Keratinocyte (primary cell): ENCODE data around the gene CUL2. TPM values are rescaled to one million over a fixed set of nuclear protein-coding genes. Genes with fewer than 3 reads are reported as not detected.

Experiments
- DNase-seq: peaks from one replicate; pipeline ENCODE4 v3.0.0-alpha.2; 2011; ENCODE audit warnings: low read depth, missing footprints, low spot score
- FAIRE-seq: peaks from 2 replicates; lab custom pipeline; 2011; peaks lifted over from hg19 to GRCh38; lab: Jason Lieb, UNC
- H2AFZ ChIP-seq: 2 replicates; pipeline ENCODE4 v1.6.0; 2012; ENCODE audit warnings: low read length, control low read depth, inconsistent platforms; ENCODE audit not compliant: control insufficient read depth
- H3K27ac ChIP-seq: 2 replicates; pipeline ENCODE4 v1.5.1; 2011; ENCODE audit warnings: low read length; ENCODE audit not compliant: control insufficient read depth, insufficient read depth
- H3K27me3 ChIP-seq: 3 replicates; pipeline ENCODE4 v1.6.0; 2011; ENCODE audit warnings: low read length; ENCODE audit not compliant: control insufficient read depth, insufficient read depth; ENCODE audit errors: extremely low read depth
- H3K36me3 ChIP-seq, 2 experiments: 2 replicates in 1 of 2; 3 replicates in 1 of 2; pipeline ENCODE4 v1.5.1; 2011; ENCODE audit warnings: low read length in 2 of 2, mild to moderate bottlenecking in 1 of 2; ENCODE audit not compliant: control insufficient read depth in 2 of 2, insufficient read depth in 2 of 2; ENCODE audit errors: extremely low read depth in 1 of 2
- H3K4me1 ChIP-seq: 3 replicates; pipeline ENCODE4 v1.5.1; 2011; ENCODE audit warnings: low read length; ENCODE audit not compliant: control insufficient read depth, insufficient read depth; ENCODE audit errors: extremely low read depth
- H3K4me2 ChIP-seq: 3 replicates; pipeline ENCODE4 v1.6.0; 2011; ENCODE audit warnings: low read depth, low read length; ENCODE audit not compliant: control insufficient read depth, insufficient read depth; ENCODE audit errors: extremely low read depth
- H3K4me3 ChIP-seq, 3 experiments: fragments of 200-600 bp in 1 of 3; sonication (generic) in 1 of 3; 2 replicates in 2 of 3; 3 replicates in 1 of 3; pipeline ENCODE4 v1.5.1; 2011 to 2016; ENCODE audit warnings: low read length in 3 of 3, mild to moderate bottlenecking in 3 of 3, control low read depth in 2 of 3, inconsistent platforms in 1 of 3, low read depth in 1 of 3, mixed read lengths in 1 of 3, mixed run types in 1 of 3, moderate library complexity in 1 of 3; ENCODE audit not compliant: control insufficient read depth in 2 of 3, insufficient read depth in 2 of 3; ENCODE audit errors: extremely low read depth in 1 of 3
- H3K79me2 ChIP-seq: 2 replicates; pipeline ENCODE4 v1.6.0; 2012; ENCODE audit warnings: low read length; ENCODE audit not compliant: control insufficient read depth, insufficient read depth
- H3K9ac ChIP-seq: 3 replicates; pipeline ENCODE4 v1.6.0; 2011; ENCODE audit warnings: low read length; ENCODE audit not compliant: control insufficient read depth, insufficient read depth; ENCODE audit errors: extremely low read depth
- H3K9me1 ChIP-seq: 3 replicates; pipeline ENCODE4 v1.6.0; 2011; ENCODE audit warnings: low read length; ENCODE audit not compliant: control insufficient read depth, insufficient read depth; ENCODE audit errors: extremely low read depth
- H3K9me3 ChIP-seq: 2 replicates; pipeline ENCODE4 v1.5.1; 2012; ENCODE audit warnings: low read depth, low read length; ENCODE audit not compliant: control insufficient read depth
- H4K20me1 ChIP-seq: 3 replicates; pipeline ENCODE4 v1.6.0; 2011; ENCODE audit warnings: low read length; ENCODE audit not compliant: control insufficient read depth, insufficient read depth; ENCODE audit errors: extremely low read depth
- EZH2 ChIP-seq: IDR thresholded peaks from one replicate; pipeline ENCODE4 v1.6.1; 2012; ENCODE audit warnings: inconsistent platforms, mild to moderate bottlenecking, low read length, moderate library complexity
- dilution Hi-C: fragments of 300-500 bp; cut with MboI; formaldehyde crosslinking; loops from one replicate; pipeline ENCODE4 v1.7.0; 2020; ENCODE audit warnings: low sequenced_read_pairs; ENCODE audit not compliant: extremely low pct_ligation_motif_present
- polyA plus RNA-seq, 5 experiments: library from polyadenylated mRNA; depleted of rRNA in 3 of 5; stranded (reverse) in 3 of 5; stranded (forward) in 1 of 5; unstranded in 1 of 5; fragments of >200 nt; gene quantifications; 1 replicate in 1 of 5; 2 replicates in 3 of 5; 3 replicates in 1 of 5; pipeline versions ENCODE4 v1.2.1 to v1.2.3, GENCODE V29; 2011 to 2012; ENCODE audit warnings: missing spikeins in 2 of 5, low read depth in 1 of 5, low replicate concordance in 1 of 5
- TF ChIP-seq, protein P1 (sequence below), 3 experiments: IDR thresholded peaks in 1 of 3; conservative IDR thresholded peaks in 1 of 3; optimal IDR thresholded peaks in 1 of 3; 2 replicates in 2 of 3; 3 replicates in 1 of 3; pipeline versions ENCODE3 to v1.5.1; 2011; ENCODE audit warnings: low read length in 3 of 3, mild to moderate bottlenecking in 3 of 3, moderate library complexity in 2 of 3, control low read depth in 1 of 3, inconsistent platforms in 1 of 3; ENCODE audit not compliant: insufficient read depth in 2 of 3; ENCODE audit errors: extremely low read depth in 1 of 3

The CUL2 gene
- polyA plus RNA-seq, 1 donor (not counting 4 experiments of a cell fraction or from before 2014, with no cell fraction given): 39.7 TPM

DNA sequence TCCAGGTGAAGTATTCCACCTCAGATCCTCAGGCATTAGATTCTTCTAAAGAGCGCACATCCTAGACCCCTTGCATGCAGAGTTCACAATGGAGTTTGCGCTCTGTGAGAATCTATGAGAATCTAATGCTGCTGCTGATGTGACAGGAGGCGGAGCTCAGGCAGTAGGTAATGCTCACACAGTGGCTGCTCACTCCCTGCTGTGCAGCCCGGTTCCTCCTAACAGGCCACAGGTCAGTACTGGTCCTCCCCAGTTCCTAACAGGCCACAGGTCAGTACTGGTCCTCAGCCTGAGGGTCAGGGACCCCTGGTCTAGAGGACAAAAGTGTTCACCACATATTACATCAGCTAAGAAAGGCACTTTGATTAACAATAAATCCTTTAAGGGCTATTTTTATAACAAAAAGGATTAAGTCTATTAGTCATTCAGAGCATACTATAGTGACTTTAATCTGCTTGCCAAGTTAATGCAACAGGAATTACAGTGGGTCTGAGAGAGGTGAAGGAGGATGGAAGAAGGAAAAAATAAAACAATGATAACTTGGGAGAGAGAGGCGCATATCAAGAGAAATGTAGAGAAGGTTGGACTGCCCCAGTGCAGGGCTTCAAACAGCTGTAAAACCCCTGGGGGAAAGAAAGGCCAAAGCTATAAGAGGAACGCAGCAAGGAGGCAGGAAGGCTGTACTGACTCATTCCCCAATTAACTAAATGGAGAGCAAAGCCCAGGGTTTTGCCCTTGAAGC, 49.2 kb downstream of the CUL2 start:
- Histone ChIP-seq H3K4me3 (no peak overlapping the region), H3K27ac (no peak overlapping the region), H3K36me3 (peaks cover 8 to 9% of the 10 kb centered on the region in 2 experiments), H3K9ac (no peak overlapping the region), H3K9me1 (no peaks in the 10 kb centered on the region), H3K27me3 (no peaks in the 10 kb centered on the region), H4K20me1 (no peaks in the 10 kb centered on the region), H2AFZ (no peak overlapping the region), H3K4me1 (peaks cover 15% of the 10 kb centered on the region), H3K9me3 (no peaks in the 10 kb centered on the region), H3K4me2 (no peak overlapping the region), H3K79me2 (no peaks in the 10 kb centered on the region)
- FAIRE-seq (peak; percentile 67), DNase-seq (no peak)
- TF ChIP-seq EZH2: no peak
- TF ChIP-seq, protein P1, sequence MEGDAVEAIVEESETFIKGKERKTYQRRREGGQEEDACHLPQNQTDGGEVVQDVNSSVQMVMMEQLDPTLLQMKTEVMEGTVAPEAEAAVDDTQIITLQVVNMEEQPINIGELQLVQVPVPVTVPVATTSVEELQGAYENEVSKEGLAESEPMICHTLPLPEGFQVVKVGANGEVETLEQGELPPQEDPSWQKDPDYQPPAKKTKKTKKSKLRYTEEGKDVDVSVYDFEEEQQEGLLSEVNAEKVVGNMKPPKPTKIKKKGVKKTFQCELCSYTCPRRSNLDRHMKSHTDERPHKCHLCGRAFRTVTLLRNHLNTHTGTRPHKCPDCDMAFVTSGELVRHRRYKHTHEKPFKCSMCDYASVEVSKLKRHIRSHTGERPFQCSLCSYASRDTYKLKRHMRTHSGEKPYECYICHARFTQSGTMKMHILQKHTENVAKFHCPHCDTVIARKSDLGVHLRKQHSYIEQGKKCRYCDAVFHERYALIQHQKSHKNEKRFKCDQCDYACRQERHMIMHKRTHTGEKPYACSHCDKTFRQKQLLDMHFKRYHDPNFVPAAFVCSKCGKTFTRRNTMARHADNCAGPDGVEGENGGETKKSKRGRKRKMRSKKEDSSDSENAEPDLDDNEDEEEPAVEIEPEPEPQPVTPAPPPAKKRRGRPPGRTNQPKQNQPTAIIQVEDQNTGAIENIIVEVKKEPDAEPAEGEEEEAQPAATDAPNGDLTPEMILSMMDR (optimal IDR thresholded peaks at IDR 0.05 in 1 of 3, IDR thresholded peaks at IDR 0.05 in 1 of 3, conservative IDR thresholded peaks at IDR 0.05 in 1 of 3; ENCODE audit: extremely low read depth in 1 of 3, insufficient read depth in 2 of 3, low read length in 3 of 3): no peak
- dilution Hi-C loops: no loop called here

DNA sequence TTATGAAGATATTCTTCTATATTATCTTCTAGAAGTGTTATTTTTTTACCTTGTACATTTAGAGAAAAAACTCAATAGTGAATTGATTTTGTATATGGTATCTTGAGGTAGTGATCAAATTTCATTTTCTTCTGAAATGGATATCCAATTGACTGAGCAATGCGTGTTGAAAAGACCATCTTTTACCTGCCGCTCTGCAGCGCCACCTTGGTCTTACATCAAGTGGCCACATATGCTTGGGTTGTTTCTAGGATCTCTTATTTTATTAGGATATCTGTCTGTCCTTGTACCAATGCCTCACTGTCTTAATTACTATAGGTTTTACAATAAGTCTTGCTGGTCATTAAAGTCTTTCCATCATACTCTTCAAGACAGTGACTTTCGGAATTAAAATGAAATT, 53.0 kb downstream of the CUL2 start:
- Histone ChIP-seq H3K9ac (no peak overlapping the region), H3K27me3 (no peaks in the 10 kb centered on the region), H3K4me3 (no peak overlapping the region), H3K27ac (no peak overlapping the region), H3K36me3 (peaks cover 3 to 14% of the 10 kb centered on the region in 2 experiments), H3K4me1 (peaks cover 12% of the 10 kb centered on the region), H3K4me2 (no peak overlapping the region), H3K9me3 (no peaks in the 10 kb centered on the region), H2AFZ (no peak overlapping the region), H3K9me1 (no peaks in the 10 kb centered on the region), H4K20me1 (no peaks in the 10 kb centered on the region), H3K79me2 (no peaks in the 10 kb centered on the region)
- TF ChIP-seq, protein P1 (optimal IDR thresholded peaks at IDR 0.05 in 1 of 3, IDR thresholded peaks at IDR 0.05 in 1 of 3, conservative IDR thresholded peaks at IDR 0.05 in 1 of 3; ENCODE audit: extremely low read depth in 1 of 3, insufficient read depth in 2 of 3, low read length in 3 of 3): no peak
- no peak for TF ChIP-seq EZH2
- no peak for DNase-seq
- dilution Hi-C loops: no loop called here
- no peak for FAIRE-seq
